ENCODE measurements around the gene CD300C.
"Not testable (repeated sequence)": the region's sequence is repeated elsewhere in the genome, so short reads cannot be mapped to it uniquely, and the experiment has no call there.

The CD300C gene

GRCh38 chr17:74582633-74583032 is 36.7 kb upstream of the CD300C start:
- in situ Hi-C loops (cut with MboI; ENCODE audit: low pct_unique_long_range_greater_than_20kb, low sequenced_read_pairs, unreplicated experiment), result no loop called here
- DNase-seq (ENCODE audit: low spot score), result no peak
- TF ChIP-seq, protein P1, sequence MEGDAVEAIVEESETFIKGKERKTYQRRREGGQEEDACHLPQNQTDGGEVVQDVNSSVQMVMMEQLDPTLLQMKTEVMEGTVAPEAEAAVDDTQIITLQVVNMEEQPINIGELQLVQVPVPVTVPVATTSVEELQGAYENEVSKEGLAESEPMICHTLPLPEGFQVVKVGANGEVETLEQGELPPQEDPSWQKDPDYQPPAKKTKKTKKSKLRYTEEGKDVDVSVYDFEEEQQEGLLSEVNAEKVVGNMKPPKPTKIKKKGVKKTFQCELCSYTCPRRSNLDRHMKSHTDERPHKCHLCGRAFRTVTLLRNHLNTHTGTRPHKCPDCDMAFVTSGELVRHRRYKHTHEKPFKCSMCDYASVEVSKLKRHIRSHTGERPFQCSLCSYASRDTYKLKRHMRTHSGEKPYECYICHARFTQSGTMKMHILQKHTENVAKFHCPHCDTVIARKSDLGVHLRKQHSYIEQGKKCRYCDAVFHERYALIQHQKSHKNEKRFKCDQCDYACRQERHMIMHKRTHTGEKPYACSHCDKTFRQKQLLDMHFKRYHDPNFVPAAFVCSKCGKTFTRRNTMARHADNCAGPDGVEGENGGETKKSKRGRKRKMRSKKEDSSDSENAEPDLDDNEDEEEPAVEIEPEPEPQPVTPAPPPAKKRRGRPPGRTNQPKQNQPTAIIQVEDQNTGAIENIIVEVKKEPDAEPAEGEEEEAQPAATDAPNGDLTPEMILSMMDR (IDR thresholded peaks at IDR 0.05; ENCODE audit: extremely low read depth, insufficient read depth, missing control alignments), result no peak

- no peak for DNase-seq (ENCODE audit: low spot score)
- in situ Hi-C loops (cut with MboI; ENCODE audit: low pct_unique_long_range_greater_than_20kb, low sequenced_read_pairs, unreplicated experiment), result no loop called here
- TF ChIP-seq, protein P1 (IDR thresholded peaks at IDR 0.05; ENCODE audit: extremely low read depth, insufficient read depth, missing control alignments), result no peak
Observed at GRCh38 chr17:74579900-74580299, 34.0 kb upstream of the CD300C start.

DNA sequence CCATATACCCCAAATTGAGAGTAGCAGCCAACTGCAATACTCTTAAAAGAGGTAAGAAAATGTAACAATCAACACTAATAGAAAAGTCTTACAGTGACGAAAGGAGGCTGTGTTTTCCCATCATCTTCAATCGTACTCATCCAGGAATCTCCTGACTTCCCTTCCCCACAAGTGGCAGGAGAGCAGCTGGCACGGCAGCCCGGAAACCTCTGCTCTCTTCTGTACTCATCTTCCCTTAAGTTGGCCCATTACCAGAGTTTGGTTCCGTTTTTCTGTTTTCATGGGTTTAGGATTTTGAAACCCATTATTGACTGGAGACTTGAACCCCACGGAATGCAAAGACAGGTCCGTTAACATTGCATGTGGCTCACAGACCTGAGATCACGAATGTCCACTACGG is 33.1 kb upstream of the CD300C start:
- DNase-seq (ENCODE audit: low spot score), result no peak
- TF ChIP-seq, protein P1 (IDR thresholded peaks at IDR 0.05; ENCODE audit: extremely low read depth, insufficient read depth, missing control alignments), result no peak
- in situ Hi-C loops (cut with MboI; ENCODE audit: low pct_unique_long_range_greater_than_20kb, low sequenced_read_pairs, unreplicated experiment), result no loop called here

DNA sequence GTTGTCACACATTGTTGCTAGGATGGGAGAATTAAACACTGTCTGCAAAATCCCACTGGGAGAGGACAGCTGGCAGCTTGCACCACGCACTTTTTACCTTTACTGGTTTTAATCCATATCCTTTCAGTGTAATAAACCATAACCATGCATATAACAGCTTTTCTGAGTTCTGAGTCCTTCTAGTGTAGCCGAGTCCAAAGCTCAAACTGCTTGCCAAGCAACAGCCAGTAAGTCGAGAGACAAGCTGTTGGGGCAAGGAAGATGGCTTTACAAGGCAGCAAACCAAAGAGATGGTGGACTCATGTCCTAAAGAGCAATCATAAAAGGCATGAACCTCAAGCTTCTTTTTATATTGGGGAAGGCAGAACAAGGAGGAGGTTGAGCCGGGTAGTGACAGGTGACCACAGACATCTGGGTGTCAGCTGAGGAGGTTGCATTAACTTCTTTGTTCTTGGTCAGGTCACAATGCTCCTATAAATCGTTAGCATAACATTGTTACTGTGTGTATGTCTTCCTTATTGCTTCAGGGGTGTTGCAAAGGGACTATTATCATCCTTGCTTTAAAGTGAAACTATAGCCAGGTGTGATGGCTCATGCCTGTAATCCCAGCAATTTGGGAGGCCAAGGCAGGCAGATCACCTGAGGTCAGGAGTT is 28.7 kb upstream of the CD300C start:
- TF ChIP-seq, protein P1 (IDR thresholded peaks at IDR 0.05; ENCODE audit: extremely low read depth, insufficient read depth, missing control alignments), result no peak
- in situ Hi-C loops (cut with MboI; ENCODE audit: low pct_unique_long_range_greater_than_20kb, low sequenced_read_pairs, unreplicated experiment), result no loop called here
- no peak for DNase-seq (ENCODE audit: low spot score)

GRCh38 chr17:74573635-74574034 is 27.7 kb upstream of the CD300C start:
- DNase-seq (ENCODE audit: low spot score); in situ Hi-C loops (cut with MboI; ENCODE audit: low pct_unique_long_range_greater_than_20kb, low sequenced_read_pairs, unreplicated experiment): not testable (repeated sequence)

GRCh38 chr17:74573169-74573568 is 27.3 kb upstream of the CD300C start:
- in situ Hi-C loops (cut with MboI; ENCODE audit: low pct_unique_long_range_greater_than_20kb, low sequenced_read_pairs, unreplicated experiment), result no loop called here

DNA sequence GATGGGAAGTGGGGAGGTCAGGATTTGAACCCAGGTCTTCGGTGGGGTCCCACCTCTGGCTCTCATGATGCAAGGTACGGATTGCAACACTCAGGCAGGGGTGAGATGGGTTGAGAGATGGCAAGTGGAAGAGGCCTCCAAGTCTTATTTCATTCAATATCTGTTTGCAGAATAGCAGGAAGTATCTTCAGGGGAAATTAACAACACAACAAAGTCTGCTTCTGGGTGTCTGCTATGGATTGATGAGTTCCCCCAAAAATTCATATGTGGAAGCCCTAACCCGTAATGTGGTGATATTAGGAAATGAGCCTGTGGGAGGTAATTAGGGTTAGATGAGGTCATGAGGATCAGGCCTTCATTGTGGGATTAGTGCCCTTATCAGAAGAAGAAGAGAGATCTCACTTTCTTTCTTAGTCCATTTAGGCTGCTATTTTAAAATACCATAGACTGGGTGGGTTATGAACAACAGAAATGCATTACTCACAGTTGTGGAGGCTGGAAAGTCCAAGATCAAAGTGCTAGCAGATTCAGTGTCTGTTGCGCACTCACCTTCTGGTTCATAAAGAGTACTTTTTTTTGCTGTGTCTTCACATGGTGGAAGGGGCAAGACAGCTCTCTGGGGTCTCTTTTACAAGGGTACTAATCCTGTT is 25.8 kb upstream of the CD300C start:
- no peak for DNase-seq (ENCODE audit: low spot score)
- in situ Hi-C loops (cut with MboI; ENCODE audit: low pct_unique_long_range_greater_than_20kb, low sequenced_read_pairs, unreplicated experiment), result no loop called here
- TF ChIP-seq, protein P1 (IDR thresholded peaks at IDR 0.05; ENCODE audit: extremely low read depth, insufficient read depth, missing control alignments), result no peak

More at GRCh38 chr17:74573169-74573568, 27.3 kb upstream of the CD300C start:
- no peak for DNase-seq (ENCODE audit: low spot score)
- TF ChIP-seq, protein P1 (IDR thresholded peaks at IDR 0.05; ENCODE audit: extremely low read depth, insufficient read depth, missing control alignments), result no peak

Measured in GM13977 (cell line).